Measurements from ENCODE around the gene CLMN. TPM values are rescaled to one million over a fixed set of nuclear protein-coding genes. Genes with fewer than 3 reads are reported as not detected.
A peak's percentile ranks its signal among the peaks of the same experiment; 100 is the strongest.

CLMN gene
- total RNA-seq, 1 donor from 2014 or later: 9.0 TPM

DNA sequence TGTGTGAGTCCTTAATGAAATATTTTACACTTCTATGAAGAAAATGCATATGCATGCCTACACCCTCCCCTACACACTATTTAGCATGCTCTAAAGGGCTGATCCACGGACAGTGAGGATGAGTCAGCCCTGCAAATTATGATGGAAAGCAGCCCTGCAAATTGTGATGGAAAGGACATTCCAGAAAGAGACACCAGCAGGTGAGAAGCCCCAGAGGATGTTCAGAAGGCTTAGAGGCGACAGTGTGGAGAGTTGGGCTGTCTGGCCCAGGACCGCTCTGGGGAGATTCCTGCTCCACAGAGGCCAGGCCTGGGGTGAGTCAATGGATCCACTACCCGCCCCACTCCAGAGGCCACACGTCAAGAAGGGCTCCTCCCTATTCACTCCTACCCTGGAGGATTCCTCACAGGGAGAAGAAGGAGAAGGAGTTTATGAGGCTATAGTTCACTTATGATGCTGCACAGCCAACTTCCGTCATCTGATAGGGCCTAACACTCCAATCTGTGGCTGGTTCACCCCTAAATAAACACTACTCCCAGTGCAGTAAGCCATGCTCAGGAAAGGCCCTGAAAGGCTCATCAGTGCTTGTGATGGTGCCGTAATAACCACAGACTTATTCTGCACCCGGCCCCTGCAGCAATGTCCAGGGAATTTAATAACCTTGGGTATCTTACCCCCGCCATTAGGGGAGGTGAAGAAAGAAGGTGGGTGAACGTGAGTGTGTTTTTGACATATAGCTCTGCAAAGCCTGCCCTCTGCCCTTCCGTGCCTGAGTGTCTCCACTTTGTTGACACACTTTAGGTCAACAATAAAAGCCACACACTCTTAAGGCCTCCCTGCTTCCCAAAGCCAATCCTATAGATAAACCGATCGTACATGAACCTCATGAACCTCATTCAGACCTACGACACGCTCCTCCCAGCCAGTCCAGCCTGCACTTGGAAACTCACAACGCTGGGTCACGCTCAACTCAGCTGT, 46.4 kb downstream of the CLMN start:
- DNase-seq: no peak
- peak; percentile 34 for ATAC-seq (ENCODE audit: poor library complexity)
- intact Hi-C loops (cut with DNase I): no loop called here

DNA sequence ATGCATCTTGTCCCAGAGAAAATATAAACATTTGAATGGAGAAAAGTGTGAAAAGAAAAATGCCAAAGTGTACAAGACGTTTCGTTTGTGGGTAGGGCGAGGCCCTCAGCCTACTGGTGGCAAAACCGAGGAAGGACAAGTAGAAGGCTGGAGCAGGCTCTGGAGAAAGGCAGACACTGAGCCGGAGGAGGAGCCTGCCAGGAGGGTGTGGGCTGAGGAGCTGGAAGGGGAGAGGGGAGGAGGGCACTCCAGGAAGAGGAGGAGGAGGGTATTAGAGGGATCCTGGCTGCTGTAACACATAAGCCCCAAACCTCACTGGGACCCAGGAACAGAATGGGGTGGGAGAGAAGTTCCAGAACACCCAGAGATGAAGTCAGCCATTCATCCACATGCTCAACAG, 47.7 kb downstream of the CLMN start:
- intact Hi-C loops (cut with DNase I): no loop called here
- ATAC-seq (ENCODE audit: poor library complexity) (no peak), DNase-seq (no peak)

DNA sequence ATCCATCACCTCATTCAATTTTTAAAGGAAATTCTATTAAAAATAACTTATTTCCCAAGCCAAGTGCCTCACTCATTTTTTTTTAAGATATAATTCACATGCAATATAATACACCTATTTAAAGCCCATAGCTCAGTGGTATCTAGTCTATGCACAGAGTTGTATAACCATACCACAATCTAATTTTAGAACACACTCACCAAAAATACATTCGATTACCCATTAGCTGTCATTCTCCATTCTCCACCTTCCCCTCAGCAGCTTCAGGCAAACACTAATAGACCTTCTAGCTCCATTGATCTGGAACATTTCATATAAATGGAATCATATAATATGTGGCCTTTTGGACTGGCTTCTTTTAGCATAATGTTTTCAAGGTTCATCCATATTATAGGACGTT, 49.5 kb downstream of the CLMN start:
- no peak for DNase-seq
- ATAC-seq (ENCODE audit: poor library complexity): no peak
- intact Hi-C loops (cut with DNase I): no loop called here

- ATAC-seq (ENCODE audit: poor library complexity): no peak
- intact Hi-C loops (cut with DNase I): no loop called here
- no peak for DNase-seq
Observed at GRCh38 chr14:95269493-95269892, 50.2 kb downstream of the CLMN start.

DNA sequence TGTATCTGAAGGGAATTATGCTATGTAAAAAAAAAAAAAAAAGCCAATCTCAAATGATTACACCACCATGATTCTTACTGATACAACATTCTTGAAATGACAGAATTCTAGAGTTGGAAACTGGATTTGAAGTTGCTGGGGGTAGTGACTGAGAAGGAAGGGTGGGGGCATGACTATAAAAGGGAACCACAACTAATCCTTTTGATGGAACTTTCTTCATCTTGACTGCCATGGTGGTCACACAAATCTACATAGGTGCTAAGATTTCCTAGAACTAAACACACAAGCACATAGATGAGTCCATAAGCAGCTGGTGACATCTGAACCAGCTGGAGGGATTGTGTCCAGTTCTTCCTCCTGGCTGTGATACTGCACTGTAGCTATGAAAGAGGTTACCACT, 51.4 kb downstream of the CLMN start:
- DNase-seq (no peak), ATAC-seq (ENCODE audit: poor library complexity) (no peak)
- intact Hi-C loops (cut with DNase I): no loop called here

GRCh38 chr14:95267306-95267705, 52.4 kb downstream of the CLMN start:
- intact Hi-C loops (cut with DNase I): no loop called here
- ATAC-seq (ENCODE audit: poor library complexity): no peak
- DNase-seq: no peak

- ATAC-seq (ENCODE audit: poor library complexity): peak; percentile 20
- intact Hi-C loops (cut with DNase I): no loop called here
Observed at GRCh38 chr14:95265106-95266094, 54.3 kb downstream of the CLMN start.

GRCh38 chr14:95264271-95264973, 55.3 kb downstream of the CLMN start:
- intact Hi-C loops (cut with DNase I): no loop called here
- ATAC-seq (ENCODE audit: poor library complexity) (no peak), DNase-seq (no peak)

More at GRCh38 chr14:95265106-95266094, 54.3 kb downstream of the CLMN start:
- no peak for DNase-seq

DNA sequence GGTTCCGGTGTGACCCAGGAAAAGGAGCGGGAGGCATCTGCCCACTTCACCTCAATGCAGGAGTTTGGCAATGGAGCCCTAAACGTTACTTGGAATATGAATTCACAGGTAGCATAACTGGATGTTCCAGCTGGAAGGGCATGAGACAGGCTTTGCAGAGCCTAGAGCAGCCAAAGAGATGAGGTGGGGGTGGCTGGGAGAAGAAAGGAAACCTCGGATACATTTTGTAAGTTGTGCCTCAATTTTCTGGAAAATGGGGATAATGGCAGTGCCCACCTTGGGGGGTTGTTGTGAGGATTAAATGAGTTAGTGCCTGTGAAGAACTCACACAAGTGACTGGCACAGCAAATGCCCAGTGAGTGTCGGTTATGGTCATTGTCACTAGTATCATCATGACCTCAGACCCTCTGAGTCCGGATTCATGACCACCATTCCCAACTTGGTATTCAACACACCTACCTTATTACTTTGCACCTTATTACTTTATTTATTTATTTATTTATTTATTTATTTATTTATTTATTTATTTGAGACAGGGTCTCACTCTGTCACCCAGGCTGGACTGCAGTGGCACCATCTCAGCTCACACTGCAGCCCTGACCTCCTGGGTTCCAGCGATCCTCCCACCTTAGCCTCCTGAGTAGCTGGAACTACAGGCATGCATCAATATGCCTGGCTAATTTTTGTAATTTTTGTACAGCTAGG, 56.0 kb downstream of the CLMN start:
- DNase-seq: no peak

GRCh38 chr14:95262511-95262891, 57.2 kb downstream of the CLMN start:
- DNase-seq (no peak), ATAC-seq (ENCODE audit: poor library complexity) (no peak)
- intact Hi-C loops (cut with DNase I): no loop called here

More for the DNA sequence above, 56.0 kb downstream of the CLMN start:
- ATAC-seq (ENCODE audit: poor library complexity): no peak
- intact Hi-C loops (cut with DNase I): no loop called here

GRCh38 chr14:95261616-95262510, 57.8 kb downstream of the CLMN start:
- ATAC-seq (ENCODE audit: poor library complexity) (peak; percentile 83), DNase-seq (peak; percentile 66)
- intact Hi-C loops (cut with DNase I): no loop called here

DNA sequence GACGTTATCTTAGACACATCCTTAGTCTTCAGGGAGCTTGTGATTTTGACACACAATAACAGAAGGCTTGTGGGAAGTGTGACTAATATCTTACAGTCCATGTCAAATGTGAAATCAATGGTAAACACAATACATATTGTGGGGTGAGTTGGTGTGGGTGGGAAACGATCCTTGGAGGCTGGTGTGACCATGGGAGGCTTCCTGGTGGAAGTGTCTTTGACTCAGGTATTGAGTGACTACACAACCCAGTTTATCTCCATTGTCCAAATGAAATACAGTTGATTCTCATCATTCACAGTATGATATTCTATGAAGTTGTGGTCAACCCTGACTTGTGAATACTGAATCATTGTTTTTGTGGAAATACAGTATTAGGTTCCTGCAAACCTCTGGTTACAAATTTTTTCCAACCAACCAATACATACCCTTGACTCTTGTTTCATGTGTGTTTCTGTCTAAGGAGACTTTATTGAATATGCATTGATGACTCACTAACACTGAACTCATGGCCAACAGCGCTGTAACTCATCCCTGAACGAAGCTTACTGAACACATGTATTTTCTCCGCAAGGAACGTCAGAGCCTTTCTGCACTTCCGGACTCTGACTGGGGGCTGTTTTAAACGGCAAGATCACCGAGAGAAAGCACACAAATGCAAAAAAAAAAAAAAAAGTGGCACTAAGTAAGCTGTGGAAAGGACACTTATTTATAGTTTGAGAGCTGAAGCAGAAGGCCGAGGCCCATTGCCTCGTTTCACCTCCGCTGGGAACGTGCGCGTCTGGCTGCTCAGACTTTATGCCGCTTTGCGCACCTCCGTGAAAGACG, 59.0 kb downstream of the CLMN start:
- ATAC-seq (ENCODE audit: poor library complexity): peak; percentile 58
- intact Hi-C loops (cut with DNase I): no loop called here
- no peak for DNase-seq

GRCh38 chr14:95258754-95259593, 60.7 kb downstream of the CLMN start:
- DNase-seq: no peak

DNA sequence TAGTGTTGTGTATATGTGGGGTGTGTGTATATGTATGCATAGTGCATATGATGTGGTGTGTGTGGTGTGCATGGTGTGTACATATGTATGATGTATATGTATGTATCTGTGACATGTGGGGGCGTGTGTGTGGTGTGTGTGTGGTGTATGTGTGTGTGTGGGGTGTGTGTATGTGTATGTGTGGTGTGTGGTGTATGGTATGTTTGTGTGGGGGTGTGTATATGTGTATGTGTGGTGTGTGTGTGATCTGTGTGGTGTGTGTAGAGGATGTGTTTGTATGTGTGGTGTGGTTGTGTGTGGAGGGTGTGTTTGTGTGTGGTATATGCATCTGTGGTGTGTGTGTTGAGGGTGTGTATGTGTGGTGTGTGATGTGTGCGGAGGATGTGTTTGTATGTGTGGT, 61.6 kb downstream of the CLMN start:
- ATAC-seq (ENCODE audit: poor library complexity) (no peak), DNase-seq (no peak)
- intact Hi-C loops (cut with DNase I): no loop called here

More at GRCh38 chr14:95258754-95259593, 60.7 kb downstream of the CLMN start:
- intact Hi-C loops (cut with DNase I): no loop called here
- ATAC-seq (ENCODE audit: poor library complexity): no peak

DNA sequence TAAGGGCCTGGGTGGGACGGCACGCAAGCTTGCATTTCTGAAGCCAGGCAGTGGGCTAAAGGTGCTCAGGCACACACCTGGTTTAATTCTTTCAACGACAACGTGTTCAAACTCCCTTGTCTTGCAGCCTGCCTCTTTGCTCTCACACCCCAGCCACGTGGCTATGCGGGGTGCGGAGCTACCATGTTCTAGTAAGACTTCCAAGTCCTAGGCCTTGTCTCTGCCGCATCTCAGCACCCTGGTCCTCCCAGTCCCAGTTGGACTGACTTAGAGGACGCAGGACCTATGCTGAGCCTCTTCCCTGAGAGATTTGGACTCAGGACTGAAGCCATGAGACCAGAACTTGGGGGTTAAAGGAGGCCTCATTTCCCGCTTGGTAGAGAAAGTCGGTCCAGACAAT, 62.2 kb downstream of the CLMN start:
- intact Hi-C loops (cut with DNase I): no loop called here
- DNase-seq: no peak
- no peak for ATAC-seq (ENCODE audit: poor library complexity)

- intact Hi-C loops (cut with DNase I): no loop called here
- DNase-seq: no peak
- no peak for ATAC-seq (ENCODE audit: poor library complexity)
Observed at GRCh38 chr14:95256776-95257060, 63.0 kb downstream of the CLMN start.

All from Right ventricle myocardium superior (tissue), 1 donor.